Gastrocnemius medialis (tissue), 4 donors: ENCODE data around the gene CDK11B. TPM values are rescaled to one million over a fixed set of nuclear protein-coding genes. Genes with fewer than 3 reads are reported as not detected.
"Not testable (repeated sequence)": the region's sequence is repeated elsewhere in the genome, so short reads cannot be mapped to it uniquely, and the experiment has no call there.

Experiments used
- ATAC-seq, 2 donors: fragments of 150-250 bp; one replicate each; pipeline ENCODE4 v1.9.1; 2016
- DNase-seq, 2 donors: peaks; one replicate each; pipeline ENCODE4 v3.0.0-alpha.2; 2019
- H3K27ac ChIP-seq, 4 donors: fragments of 200-600 bp; sonication (generic); 1 replicate in 1 of 4; 2 replicates in 3 of 4; pipeline ENCODE4 v1.5.1; 2016 to 2018; ENCODE audit warnings: mild to moderate bottlenecking in 2 of 4, moderate library complexity in 1 of 4
- H3K27me3 ChIP-seq, 3 donors: fragments of 200-600 bp; sonication (generic) in 2 of 3; 1 replicate in 1 of 3; 2 replicates in 2 of 3; pipeline versions ENCODE4 v1.5.1 to v1.6.0; 2016 to 2019; ENCODE audit warnings: mild to moderate bottlenecking in 1 of 3, moderate library complexity in 1 of 3
- H3K36me3 ChIP-seq, 2 donors: fragments of 200-600 bp; sonication (generic) in 1 of 2; one replicate each; pipeline ENCODE4 v1.5.1; 2017 to 2018
- H3K4me1 ChIP-seq, 2 donors: fragments of 200-600 bp; sonication (generic) in 1 of 2; one replicate each; pipeline ENCODE4 v1.5.1; 2016 to 2017; ENCODE audit warnings: mild to moderate bottlenecking in 2 of 2
- H3K4me3 ChIP-seq, 4 donors: fragments of 200-600 bp; sonication (generic) in 3 of 4; 1 replicate in 1 of 4; 2 replicates in 3 of 4; pipeline ENCODE4 v1.5.1; 2016 to 2019; ENCODE audit warnings: mild to moderate bottlenecking in 2 of 4
- H3K9me3 ChIP-seq, 3 donors: fragments of 200-600 bp; sonication (generic) in 2 of 3; 1 replicate in 1 of 3; 2 replicates in 2 of 3; pipeline ENCODE4 v1.5.1; 2016 to 2019
- CTCF ChIP-seq, 5 experiments: fragments of 450-650 bp in 3 of 5; fragments of 200-600 bp in 2 of 5; sonication (generic) in 2 of 5; IDR thresholded peaks in 4 of 5; conservative IDR thresholded peaks in 1 of 5; 1 replicate in 4 of 5; 2 replicates in 1 of 5; pipeline ENCODE4 v1.5.1; 2016 to 2019; ENCODE audit warnings: antibody characterized with exemption in 5 of 5, mild to moderate bottlenecking in 3 of 5, moderate library complexity in 3 of 5
- POLR2A ChIP-seq, 2 donors: fragments of 450-650 bp; IDR thresholded peaks; one replicate each; pipeline ENCODE4 v1.6.1; 2017; ENCODE audit warnings: antibody characterized with exemption in 2 of 2, mild to moderate bottlenecking in 2 of 2, moderate library complexity in 2 of 2
- in situ Hi-C, 4 donors: fragments of 200-750 bp; cut with MboI; loops; one replicate each; pipeline versions ENCODE4 v1.15.0 to v1.8.0; 2017; ENCODE audit warnings: low sequenced_read_pairs in 4 of 4
- intact Hi-C: fragments of 100-400 bp; cut with DNase I; formaldehyde crosslinking; loops from one replicate; pipeline ENCODE4 v1.15.1; 2023; ENCODE audit warnings: low total_unique reads
- total RNA-seq, 4 donors: library from RNA; depleted of rRNA; stranded (reverse); fragments of >200 nt; gene quantifications; one replicate each; pipeline versions ENCODE4 v1.1.0 to v1.2.3, GENCODE V29; 2016

Gene CDK11B
- total RNA-seq, 4 donors from 2014 or later = 19.5 to 49.0 (median 42.2) TPM

- DNase-seq = no peak
- Histone ChIP-seq H3K4me3 (no peak overlapping the region), H3K9me3 (no peaks in the 10 kb centered on the region), H3K36me3 (peaks cover 0 to 58% of the 10 kb centered on the region in 2 donors), H3K27ac (no peak overlapping the region), H3K4me1 (peaks cover 0 to 3% of the 10 kb centered on the region in 2 donors), H3K27me3 (no peaks in the 10 kb centered on the region)
- no peak for ATAC-seq
- intact Hi-C loops = no loop called here
- no peak for TF ChIP-seq POLR2A (IDR thresholded peaks at IDR 0.05)
- no peak for TF ChIP-seq CTCF (IDR thresholded peaks at IDR 0.05 in 4 of 5, conservative IDR thresholded peaks at IDR 0.05 in 1 of 5)
- in situ Hi-C loops = no loop called here
These were observed 7.7 kb upstream of the CDK11B start for GRCh38 chr1:1666526-1666925.

GRCh38 chr1:1665815-1666251, 7.0 kb upstream of the CDK11B start:
- in situ Hi-C loops (no loop called here), intact Hi-C loops (no loop called here)
- ATAC-seq = no peak
- Histone ChIP-seq H3K27me3 (no peaks in the 10 kb centered on the region), H3K9me3 (no peaks in the 10 kb centered on the region), H3K27ac (no peak overlapping the region), H3K36me3 (peaks cover 0 to 51% of the 10 kb centered on the region in 2 donors), H3K4me1 (peaks cover 5 to 8% of the 10 kb centered on the region in 2 donors), H3K4me3 (no peak overlapping the region)
- no peak for DNase-seq
- TF ChIP-seq CTCF (IDR thresholded peaks at IDR 0.05 in 4 of 5, conservative IDR thresholded peaks at IDR 0.05 in 1 of 5) = peak in 2 of 5 experiments; percentile 39 to 46
- TF ChIP-seq POLR2A (IDR thresholded peaks at IDR 0.05) = no peak

- in situ Hi-C loops = no loop called here
- Histone ChIP-seq H3K27me3 (no peaks in the 10 kb centered on the region), H3K4me3 (no peak overlapping the region), H3K4me1 (peaks cover 8 to 12% of the 10 kb centered on the region in 2 donors), H3K27ac (no peak overlapping the region), H3K9me3 (no peaks in the 10 kb centered on the region), H3K36me3 (peaks cover 0 to 48% of the 10 kb centered on the region in 2 donors)
- ATAC-seq (no peak), DNase-seq (no peak)
- intact Hi-C loops = no loop called here
- TF ChIP-seq POLR2A (IDR thresholded peaks at IDR 0.05) (no peak), CTCF (IDR thresholded peaks at IDR 0.05 in 4 of 5, conservative IDR thresholded peaks at IDR 0.05 in 1 of 5) (no peak)
These were observed 6.4 kb upstream of the CDK11B start for GRCh38 chr1:1664941-1665814.

GRCh38 chr1:1664318-1664717, 5.5 kb upstream of the CDK11B start:
- in situ Hi-C loops, DNase-seq, H3K9me3 ChIP-seq, intact Hi-C loops, H3K27ac ChIP-seq, H3K27me3 ChIP-seq, H3K4me3 ChIP-seq, ATAC-seq: not testable (repeated sequence)
- Histone ChIP-seq H3K36me3 (peaks cover 0 to 40% of the 10 kb centered on the region in 2 donors), H3K4me1 (peaks cover 8 to 12% of the 10 kb centered on the region in 2 donors)

- in situ Hi-C loops, H3K27me3 ChIP-seq, H3K4me3 ChIP-seq, H3K9me3 ChIP-seq, ATAC-seq, intact Hi-C loops, DNase-seq: not testable (repeated sequence)
- peaks cover 8 to 12% of the 10 kb centered on the region in 2 donors for H3K4me1 ChIP-seq
- peaks cover 0 to 29% of the 10 kb centered on the region in 2 donors for H3K36me3 ChIP-seq
- peak overlapping the region in 3 of 4 donors; percentile 69 to 82 (median 79) for H3K27ac ChIP-seq
These were observed 4.2 kb upstream of the CDK11B start for GRCh38 chr1:1662830-1663560.

GRCh38 chr1:1662392-1662791, 3.6 kb upstream of the CDK11B start:
- Histone ChIP-seq H3K27ac (peak overlapping the region in 3 of 4 donors; percentile 69 to 82 (median 79)), H3K36me3 (peaks cover 0 to 24% of the 10 kb centered on the region in 2 donors), H3K4me1 (peaks cover 8 to 15% of the 10 kb centered on the region in 2 donors)
- ATAC-seq = peak in 1 of 2 donors; percentile 20
- H3K9me3 ChIP-seq, H3K4me3 ChIP-seq, H3K27me3 ChIP-seq, in situ Hi-C loops, intact Hi-C loops, DNase-seq: not testable (repeated sequence)

GRCh38 chr1:1648265-1648664, 10.5 kb downstream of the CDK11B start:
- ATAC-seq, H3K27ac ChIP-seq, intact Hi-C loops, H3K27me3 ChIP-seq, H3K9me3 ChIP-seq, H3K4me3 ChIP-seq, in situ Hi-C loops, DNase-seq, H3K4me1 ChIP-seq: not testable (repeated sequence)
- H3K36me3 ChIP-seq = peaks cover 0 to 69% of the 10 kb centered on the region in 2 donors

GRCh38 chr1:1647567-1648241, 11.1 kb downstream of the CDK11B start:
- intact Hi-C loops, H3K9me3 ChIP-seq, in situ Hi-C loops, DNase-seq, ATAC-seq, H3K4me1 ChIP-seq, H3K27me3 ChIP-seq, H3K4me3 ChIP-seq, H3K27ac ChIP-seq: not testable (repeated sequence)
- peaks cover 0 to 63% of the 10 kb centered on the region in 2 donors for H3K36me3 ChIP-seq
